D341Med (cell line): Measurements from ENCODE around the gene MMP17.
"Not testable (repeated sequence)": the region's sequence is repeated elsewhere in the genome, so short reads cannot be mapped to it uniquely, and the experiment has no call there.

Experiments used
- DNase-seq: peaks from one replicate; pipeline ENCODE4 v3.0.0; 2012; ENCODE audit warnings: low spot score

The MMP17 gene

GRCh38 chr12:131800594-131801135 lies 27.5 kb upstream of the MMP17 start:
- no peak for DNase-seq

DNA sequence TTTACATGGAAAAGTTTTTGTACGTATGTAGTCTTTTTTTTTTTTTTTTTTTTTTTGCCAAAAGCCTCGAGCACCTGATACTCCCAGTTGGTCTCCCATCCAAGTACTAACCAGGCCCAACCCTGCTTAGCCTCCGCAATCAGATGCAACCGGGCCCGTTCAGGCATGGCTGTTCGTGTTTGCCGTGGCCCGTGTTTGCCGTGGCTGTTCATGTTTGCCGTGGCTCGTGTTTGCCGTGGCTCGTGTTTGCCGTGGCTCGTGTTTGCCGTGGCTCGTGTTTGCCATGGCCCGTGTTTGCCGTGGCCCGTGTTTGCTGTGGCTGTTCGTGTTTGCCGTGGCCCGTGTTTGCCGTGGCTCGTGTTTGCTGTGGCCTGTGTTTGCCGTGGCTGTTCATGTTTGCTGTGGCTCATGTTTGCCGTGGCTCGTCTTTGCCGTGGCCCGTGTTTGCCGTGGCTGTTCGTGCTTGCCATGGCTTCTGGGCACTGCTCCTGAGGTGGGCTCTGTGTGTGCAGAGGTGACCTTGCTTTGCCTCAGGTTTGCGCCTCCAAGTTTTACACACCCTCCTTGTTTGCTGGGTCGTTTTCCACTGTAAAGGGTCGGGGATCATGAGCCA lies 26.8 kb upstream of the MMP17 start:
- DNase-seq, result no peak

GRCh38 chr12:131803961-131804521 lies 24.2 kb upstream of the MMP17 start:
- DNase-seq, result no peak

DNA sequence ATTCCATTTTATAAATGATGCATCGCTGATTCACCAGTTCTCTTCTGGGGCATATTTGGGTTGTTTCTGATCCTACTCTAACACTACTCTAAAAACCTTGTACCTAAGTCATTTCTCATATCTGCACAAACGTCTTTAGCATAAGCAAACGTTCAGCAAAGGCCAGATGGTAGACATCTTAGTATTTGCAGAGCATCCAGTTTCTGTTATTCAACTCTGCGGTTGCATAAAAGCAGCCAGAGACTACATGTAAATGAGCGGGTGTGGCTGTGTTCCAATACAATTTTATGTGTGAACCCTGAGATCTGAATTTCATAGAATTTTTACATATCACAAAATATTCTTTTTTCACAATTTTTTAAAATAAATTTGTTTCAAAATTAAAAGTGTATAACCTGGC lies 22.8 kb upstream of the MMP17 start:
- no peak for DNase-seq

DNA sequence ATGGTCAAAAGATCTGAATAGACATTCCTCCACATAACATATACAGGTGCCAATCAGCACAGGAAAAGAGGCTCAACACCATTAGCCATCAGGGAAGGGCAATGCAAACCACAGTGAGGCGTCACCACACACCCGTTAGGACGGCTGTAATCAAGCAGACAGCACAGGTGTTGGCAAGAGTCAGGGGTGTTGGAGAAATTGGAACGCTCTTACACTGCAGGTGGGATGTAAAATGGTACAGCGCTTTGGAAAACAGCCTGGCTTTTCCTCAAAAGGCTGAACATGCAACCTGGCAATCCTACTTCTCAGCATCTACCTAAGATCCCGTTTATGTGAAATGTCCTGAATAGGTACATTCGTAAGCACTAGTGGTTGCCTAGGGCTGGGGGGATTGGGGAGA lies 21.5 kb upstream of the MMP17 start:
- DNase-seq, result no peak

DNA sequence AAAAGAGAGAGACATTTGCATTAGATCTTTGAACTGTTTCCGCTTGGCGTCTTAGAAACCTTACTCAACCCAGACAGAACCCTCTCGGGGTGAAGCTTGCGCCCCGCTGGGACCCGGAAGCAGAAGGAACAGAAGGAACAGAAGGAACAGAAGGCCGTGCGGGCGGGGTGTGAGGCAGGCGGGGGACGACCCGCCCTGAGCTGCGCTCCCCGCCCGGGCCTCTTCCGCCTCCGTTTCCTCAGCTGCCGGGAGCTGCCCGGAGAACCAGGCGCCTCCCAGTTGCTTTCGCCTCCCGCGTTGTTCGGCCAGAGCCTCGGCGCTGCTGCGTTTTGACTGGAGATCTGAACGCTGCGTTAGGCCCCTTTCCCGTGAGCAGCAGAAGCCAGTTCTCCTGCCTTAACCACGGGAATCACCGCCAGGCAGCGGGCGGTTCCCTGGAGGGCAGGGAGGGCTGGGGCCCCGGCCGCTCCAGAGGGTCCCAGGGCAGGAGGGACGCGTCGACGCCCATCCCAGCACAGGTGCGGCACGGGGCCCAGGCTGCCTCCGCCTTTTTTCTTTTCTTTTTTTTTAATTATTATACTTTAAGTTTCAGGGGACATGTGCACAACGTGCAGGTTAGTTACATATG lies 19.3 kb upstream of the MMP17 start:
- no peak for DNase-seq

DNA sequence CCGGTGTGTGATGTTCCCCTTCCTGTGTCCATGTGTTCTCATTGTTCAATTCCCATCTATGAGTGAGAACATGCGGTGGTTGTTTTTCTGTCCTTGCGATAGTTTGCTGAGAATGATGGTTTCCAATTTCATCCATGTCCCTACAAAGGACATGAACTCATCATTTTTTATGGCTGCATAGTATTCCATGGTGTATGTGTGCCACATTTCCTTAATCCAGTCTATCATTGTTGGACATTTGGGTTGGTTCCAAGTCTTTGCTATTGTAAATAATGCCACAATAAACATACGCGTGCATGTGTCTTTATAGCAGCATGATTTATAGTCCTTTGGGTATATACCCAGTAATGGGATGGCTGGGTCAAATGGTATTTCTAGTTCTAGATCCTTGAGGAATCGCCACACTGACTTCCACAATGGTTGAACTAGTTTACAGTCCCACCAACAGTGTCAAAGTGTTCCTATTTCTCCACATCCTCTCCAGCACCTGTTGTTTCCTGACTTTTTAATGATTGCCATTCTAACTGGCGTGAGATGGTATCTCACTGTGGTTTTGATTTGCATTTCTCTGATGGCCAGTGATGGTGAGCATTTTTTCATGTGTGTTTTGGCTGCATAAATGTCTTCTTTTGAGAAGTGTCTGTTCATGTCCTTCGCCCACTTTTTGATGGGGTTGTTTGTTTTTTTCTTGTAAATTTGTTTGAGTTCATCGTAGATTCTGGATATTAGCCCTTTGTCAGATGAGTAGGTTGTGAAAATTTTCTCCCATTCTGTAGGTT lies 18.5 kb upstream of the MMP17 start:
- not testable (repeated sequence) for DNase-seq

DNA sequence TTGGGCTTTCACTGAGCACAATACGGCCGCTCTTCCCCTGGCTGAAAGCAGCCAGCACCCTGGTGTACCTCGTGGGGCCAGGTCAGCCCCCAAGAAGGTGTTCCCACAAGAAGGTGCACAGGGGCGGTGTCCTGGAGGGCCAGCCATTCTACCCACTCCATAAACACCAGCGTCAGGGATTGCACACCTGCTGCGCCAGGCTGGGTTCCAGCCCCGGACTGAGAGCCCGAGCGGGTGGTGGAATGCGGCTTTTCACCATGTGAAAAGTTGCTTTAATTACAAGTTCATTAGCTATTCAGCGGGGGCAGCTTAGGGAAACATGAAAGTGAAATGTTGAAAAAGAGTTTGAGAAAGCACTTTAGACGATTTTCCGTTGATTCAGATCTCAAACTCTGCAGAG lies 17.5 kb upstream of the MMP17 start:
- DNase-seq, result peak; percentile 27

- no peak for DNase-seq
Observed at GRCh38 chr12:131815131-131815530, 13.1 kb upstream of the MMP17 start.

DNA sequence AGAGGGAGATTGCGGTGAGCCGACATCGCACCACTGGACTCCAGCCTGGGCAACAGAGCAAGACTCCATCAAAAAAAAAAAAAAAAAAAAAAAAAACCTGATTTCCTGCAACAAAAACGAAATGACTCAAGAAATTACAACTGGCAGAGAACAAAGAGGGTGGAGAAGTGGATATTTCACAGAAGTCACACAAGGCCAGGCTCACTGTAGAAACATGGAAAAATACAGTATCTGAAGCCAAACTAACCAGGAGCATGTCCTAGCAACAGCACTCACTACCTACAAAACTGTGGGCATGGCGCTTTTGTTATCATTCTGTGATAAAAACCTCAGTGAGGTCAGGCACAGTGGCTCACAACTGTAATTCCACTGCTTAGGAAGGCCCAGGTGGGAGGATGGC lies 11.7 kb upstream of the MMP17 start:
- DNase-seq, result no peak

GRCh38 chr12:131817241-131817640 lies 11.0 kb upstream of the MMP17 start:
- DNase-seq, result peak; percentile 27

GRCh38 chr12:131818821-131819585 lies 9.2 kb upstream of the MMP17 start:
- no peak for DNase-seq

GRCh38 chr12:131824450-131824849 lies 3.7 kb upstream of the MMP17 start:
- DNase-seq, result no peak

DNA sequence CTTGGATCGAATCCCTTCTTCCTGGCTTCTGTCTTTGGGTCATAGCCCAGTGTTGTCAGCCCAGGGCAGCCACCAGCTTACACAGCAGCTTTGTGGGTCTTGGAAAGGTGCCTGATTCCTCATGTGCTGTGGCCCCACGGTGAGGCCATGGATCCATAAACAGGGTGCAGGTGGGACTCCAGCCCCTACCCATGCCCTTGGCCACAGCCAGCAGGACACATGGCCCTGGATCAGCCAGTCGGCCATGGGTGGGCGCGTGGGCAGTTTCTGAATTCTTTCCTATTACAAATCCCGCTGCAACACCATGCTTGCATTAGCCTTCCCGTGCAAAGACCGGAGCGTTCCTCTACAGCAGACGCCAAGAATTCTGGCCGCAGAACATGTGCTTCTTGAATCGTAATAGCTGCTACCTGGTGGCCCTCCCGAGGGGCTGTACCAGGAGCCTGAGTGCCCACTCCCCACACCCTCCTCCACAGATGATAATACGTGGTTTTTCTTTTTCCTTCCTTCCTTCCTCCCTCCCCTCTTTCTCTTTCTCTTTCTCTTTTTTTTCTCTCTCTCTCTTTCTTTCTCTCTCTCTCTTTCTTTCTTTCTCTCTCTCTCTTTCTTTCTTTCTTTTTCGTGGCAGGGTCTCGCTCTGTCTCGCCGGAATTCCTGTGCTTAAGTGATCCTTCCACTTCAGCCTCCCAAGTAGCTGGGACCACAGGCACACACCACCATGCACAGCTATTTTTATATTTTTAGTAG lies 2.9 kb upstream of the MMP17 start:
- no peak for DNase-seq

DNA sequence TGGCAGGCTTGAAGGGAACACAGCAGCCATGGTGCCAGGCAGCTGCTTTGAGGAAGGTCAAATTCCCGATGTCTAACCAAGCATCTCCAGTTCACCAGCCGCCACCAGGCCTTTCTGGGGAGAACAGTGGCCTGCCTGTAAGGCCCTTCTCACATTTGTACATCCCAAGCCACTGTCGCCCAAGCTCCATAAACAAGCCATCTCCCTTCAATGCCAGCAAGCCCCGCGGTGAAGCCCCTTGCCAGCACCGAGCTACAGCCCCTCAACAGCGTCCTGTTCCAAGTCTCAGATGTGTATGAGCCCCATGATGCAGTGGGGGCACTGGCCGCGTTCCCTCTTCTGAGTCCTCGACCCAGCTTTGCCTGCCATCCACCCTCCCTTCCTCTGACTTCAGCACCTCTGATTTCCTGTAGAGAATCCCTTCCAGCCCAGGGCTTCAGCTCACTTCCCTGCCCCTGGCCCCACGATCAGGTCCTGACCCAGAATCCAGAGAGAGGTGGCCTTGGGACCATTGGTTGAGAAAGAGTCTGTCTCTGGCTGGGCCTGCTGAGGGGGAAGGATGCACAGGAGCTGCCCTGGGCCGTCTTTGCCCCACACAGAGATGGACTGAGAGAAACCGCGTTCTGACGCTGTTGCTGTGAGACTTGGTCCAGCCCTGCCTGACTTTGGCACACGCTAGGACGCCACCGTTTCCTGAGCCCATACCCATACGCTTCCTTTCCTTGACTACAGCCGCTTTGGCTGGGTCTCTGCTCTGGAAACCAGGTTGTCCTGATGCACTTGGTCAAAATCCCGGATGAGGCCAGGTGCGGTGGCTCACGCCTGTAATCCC lies 1.9 kb upstream of the MMP17 start:
- DNase-seq, result no peak

DNA sequence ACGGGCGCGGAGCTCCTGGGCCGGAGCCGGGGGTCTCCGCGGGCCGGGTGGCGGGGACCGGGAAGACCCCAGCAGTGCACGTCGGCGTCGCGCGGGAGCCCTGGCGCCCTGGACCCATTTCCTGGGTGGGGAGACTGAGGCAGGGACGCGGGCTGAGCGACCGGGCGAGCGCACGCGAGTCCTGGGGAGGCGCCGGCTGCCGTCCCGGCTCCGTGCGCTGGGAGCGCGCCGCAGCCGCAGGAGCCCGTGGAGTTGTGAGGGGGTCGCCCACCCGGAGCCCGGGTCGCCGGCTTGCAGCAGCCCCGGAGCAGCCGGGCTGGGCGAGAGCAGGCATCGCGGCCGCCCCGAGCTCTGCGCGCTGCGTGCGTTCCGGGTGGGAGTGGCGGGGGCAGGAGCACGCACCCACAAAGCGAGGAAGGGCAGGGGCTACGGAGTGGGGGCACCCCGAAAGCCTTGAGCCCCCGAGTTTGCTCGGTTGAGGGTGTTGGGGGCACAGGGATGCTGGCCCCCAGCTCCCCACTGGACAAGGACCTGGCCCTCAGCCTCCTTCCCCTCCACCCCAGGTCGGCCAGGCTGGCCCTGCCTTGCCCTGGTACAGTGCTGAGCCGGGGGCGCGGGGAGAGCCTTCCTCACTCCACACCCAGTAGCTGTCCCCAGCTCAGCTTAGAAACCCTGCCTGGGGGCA lies 620 bp downstream of the MMP17 start:
- DNase-seq, result peak; percentile 67

GRCh38 chr12:131829356-131829747 lies 1.2 kb downstream of the MMP17 start:
- no peak for DNase-seq

GRCh38 chr12:131829791-131830334 lies 1.7 kb downstream of the MMP17 start:
- no peak for DNase-seq

- peak; percentile 82 for DNase-seq
Observed at GRCh38 chr12:131830335-131830913, 2.2 kb downstream of the MMP17 start.
